GM21723 (cell line): ENCODE data around the gene PRR18.
"Not testable (repeated sequence)": the region's sequence is repeated elsewhere in the genome, so short reads cannot be mapped to it uniquely, and the experiment has no call there.

Experiments
- ATAC-seq: cut with Tn5 transposase; IDR thresholded peaks from one replicate; pipeline ENCODE4 v1.9.1; 2021; ENCODE audit warnings: mild to moderate bottlenecking, moderate library complexity; ENCODE audit not compliant: unreplicated experiment

Gene PRR18, protein sequence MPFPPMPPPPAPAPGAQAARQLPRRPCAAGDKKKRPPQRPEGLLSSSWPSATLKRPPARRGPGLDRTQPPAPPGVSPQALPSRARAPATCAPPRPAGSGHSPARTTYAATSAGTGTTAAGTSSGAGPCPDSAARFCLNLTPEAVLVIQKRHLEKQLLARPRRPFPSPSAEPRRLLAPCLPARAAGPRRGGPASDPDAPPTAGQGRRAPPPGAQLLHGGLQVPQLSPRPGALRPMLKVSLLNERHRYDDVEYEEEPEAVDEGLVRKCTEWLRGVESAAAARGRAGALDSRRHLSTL

GRCh38 chr6:166308033-166308768, at the start of gene PRR18:
Gene PRR18 (minus strand): TSS chr6:166308392. CDS start chr6:166308142, 250 bp downstream.
- ATAC-seq: peak; percentile 49

DNA sequence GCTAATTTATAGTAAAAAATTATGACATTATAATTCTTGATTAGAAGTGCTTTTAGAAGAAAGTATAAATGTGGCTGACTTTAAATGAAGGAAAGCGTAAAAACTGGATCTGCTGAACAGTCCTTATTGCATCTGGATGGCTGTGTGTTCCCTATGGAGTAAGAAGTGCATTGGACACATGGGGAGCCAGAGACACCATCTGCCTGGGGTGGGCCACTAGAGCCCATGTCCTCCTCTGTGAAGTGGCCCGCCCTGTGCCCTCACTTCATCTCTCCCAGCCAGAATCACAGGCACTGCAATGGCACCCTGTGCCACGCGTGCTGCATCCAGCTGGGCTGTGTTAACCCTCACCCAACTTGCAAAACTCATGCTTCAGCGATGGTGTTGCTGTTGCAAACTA, 47.4 kb upstream of the PRR18 start:
- ATAC-seq: no peak

- ATAC-seq: no peak
Measured at GRCh38 chr6:166354965-166355364, 46.8 kb upstream of the PRR18 start.

DNA sequence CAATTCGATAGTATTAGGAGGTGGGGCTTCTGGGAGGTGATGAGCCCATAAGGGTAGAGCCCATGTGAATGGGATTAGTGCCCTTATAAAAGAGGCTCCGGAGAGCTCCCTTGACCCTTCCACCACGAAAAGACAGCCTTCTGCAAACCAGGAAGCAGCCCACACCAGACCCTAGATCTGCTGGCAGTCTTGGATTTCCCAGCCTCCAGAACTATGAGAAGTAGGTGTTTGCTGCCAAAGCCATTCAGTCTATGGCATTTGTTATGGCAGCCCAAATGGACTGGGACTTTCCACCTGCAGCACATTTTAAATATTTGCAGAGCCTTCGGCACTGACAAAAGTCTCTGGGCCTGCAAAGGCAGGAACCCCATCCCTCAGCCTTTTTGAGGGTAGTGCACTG, 46.0 kb upstream of the PRR18 start:
- no peak for ATAC-seq

DNA sequence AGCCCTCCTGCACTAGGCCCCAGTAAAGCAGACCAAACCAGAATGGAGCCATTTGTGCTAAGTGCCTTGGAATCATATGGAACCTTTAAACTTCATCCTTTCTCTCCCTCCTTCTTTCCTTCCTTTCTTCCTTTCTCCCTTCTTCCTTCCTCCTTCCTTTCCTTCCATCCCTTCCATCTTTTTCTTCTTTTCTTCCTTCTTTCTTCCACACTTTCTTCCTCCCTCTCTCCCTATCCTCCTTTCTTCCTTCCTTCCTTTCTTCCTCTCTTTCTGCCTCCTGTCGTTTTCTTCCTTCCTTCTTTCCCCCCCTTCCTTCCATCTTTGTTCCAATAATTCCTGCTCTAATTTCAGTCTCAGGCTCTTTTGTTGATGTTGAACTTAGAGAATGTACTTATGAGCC, 45.3 kb upstream of the PRR18 start:
- no peak for ATAC-seq

DNA sequence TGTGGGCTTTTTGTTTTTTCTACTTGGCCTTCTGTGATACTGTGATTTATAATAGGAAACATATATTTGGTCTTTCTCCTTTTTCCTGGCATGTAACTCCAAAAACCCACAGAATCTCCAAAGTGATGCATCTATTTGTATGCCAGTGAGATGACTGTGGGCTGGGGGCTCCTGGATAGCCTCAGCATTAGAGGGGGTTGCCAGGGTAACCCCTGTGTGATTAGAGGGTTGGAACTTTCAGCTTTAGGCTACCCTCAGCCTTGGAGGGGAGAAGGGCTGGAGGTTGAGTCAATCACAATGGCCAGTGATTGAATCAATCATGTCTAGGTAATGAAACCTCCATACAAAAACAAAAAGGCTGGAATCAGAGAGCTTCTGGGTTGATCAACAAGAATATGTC, 44.7 kb upstream of the PRR18 start:
- no peak for ATAC-seq

DNA sequence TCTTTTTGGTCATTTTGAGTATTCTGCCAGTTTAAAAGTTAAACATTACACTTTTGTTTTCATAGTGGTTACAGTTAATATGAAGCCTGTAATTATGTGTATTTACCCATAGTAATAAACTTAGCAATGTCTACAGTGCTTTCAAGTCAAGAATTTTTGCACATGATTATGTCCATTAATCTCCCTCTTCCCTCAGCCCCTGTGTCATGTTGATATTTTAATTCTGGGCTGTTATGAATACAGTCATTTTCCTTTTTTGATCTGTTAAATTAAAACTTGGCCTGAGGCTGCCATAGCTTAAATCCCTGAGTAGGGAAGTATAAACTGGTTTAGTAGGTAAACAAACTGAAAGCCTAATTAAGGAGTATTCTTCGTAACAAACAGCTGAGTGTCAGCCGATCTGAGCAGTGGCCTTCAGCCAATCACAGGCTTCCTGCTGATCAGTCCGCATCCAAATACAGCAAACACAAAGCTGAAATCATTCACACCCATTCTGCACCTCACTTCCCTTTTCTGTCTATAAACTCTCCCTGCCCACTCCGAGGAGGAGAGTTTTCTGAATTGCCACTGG, 43.6 kb upstream of the PRR18 start:
- ATAC-seq: peak; percentile 97

DNA sequence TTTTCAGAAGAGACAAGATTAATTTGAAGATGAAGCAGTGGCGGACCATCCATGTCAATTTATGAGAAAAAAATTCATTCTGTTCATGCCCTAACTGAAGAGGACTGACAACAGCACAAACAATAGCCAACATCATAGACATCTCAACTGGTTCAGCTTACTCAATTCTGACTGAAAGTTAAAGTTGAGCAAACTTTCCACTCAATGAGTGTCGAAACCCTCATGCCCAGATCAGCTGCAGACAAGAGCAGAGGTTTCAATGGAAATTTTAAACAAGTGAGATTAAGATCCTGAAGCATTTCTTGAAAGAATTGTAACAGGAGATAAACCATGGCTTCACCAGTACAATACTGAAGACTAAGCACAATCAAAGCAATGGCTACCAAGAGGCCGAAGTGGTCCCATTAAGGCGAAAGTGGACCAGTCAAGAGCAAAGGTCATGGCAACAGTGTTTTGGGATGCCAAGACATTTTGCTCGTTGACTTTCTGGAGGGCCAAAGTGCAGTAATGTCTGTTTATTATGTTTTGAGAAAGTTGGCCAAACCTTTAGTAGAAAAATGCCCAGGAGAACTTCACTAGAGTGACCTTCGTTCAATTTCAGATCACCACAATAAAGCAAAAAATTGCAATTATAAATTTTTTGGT, 40.2 kb upstream of the PRR18 start:
- no peak for ATAC-seq

GRCh38 chr6:166346965-166347364, 38.8 kb upstream of the PRR18 start:
- ATAC-seq: no peak

DNA sequence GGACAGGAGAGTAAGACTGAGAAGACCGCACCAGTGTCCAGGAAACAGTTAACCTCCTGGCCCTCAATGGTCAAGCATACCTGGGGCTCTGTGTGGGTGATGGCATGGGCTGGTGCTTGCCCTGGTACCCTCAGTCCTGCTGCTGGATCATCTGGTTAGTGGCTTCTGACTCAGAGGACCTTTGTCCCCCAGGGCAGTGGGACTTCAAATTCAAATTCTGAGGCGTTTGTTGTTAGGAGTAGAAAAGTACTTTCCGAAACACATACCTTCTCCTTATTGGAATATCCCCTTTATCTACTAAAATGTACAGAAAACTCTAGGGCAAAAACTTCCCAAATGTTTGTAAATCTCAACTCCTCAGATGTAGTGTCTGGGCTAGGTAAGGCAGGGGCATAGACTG, 38.3 kb upstream of the PRR18 start:
- no peak for ATAC-seq

DNA sequence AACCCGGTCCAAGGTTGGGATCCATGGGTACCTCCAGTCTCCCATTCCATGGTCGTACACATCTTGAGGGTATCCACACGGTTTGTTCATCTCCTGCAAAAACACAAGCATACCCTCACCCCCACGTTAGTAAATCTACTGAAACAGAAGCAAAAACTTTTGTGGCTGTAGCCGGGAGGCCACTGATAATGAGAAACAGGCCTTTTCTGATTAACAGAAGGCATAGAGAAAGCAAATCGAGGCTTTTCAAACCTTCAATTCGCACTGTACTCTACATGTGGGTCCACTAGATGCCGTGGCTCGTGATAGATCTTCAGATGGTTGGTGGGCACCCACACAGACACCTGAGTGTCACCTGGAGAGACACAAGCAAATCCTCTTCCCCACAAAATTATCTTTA, 37.5 kb upstream of the PRR18 start:
- ATAC-seq: not testable (repeated sequence)

DNA sequence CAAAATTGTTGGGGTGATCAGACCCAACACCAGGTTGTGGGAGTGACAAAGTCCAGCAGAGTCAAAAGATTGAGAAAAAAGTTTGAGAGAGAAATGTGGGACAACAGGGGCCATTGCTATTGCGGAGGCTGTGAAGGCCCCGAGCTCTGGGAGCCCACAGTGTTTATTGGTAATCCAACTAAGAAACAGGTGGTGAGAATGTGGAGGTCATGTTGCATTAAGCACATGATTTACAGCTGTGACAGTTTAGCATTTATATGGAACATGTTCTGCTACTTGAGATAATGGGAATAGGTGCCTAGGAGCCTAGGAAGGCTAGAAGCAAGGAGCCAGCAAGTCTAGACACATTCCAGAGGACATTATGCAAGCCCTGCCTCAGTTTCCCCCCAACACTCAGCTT, 36.7 kb upstream of the PRR18 start:
- ATAC-seq: not testable (repeated sequence)

- no peak for ATAC-seq
Measured at GRCh38 chr6:166344240-166344639, 36.0 kb upstream of the PRR18 start.

DNA sequence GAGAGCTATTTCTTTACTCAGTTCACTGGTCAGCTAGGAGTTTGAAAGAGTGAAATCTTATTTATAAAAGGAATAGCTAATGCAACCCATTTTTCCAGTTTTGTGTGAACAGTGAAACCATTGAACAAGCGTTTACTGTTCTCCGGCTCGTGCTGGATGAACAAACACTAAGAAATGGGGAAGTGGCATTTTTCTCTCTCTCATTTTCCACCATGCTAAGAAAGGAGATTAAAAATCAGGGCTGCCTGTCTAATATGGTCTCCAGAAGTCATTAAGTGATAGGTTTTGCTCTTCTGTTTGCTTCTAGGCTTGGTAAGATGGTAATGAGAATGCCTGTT, 34.9 kb upstream of the PRR18 start:
- ATAC-seq: peak; percentile 35

DNA sequence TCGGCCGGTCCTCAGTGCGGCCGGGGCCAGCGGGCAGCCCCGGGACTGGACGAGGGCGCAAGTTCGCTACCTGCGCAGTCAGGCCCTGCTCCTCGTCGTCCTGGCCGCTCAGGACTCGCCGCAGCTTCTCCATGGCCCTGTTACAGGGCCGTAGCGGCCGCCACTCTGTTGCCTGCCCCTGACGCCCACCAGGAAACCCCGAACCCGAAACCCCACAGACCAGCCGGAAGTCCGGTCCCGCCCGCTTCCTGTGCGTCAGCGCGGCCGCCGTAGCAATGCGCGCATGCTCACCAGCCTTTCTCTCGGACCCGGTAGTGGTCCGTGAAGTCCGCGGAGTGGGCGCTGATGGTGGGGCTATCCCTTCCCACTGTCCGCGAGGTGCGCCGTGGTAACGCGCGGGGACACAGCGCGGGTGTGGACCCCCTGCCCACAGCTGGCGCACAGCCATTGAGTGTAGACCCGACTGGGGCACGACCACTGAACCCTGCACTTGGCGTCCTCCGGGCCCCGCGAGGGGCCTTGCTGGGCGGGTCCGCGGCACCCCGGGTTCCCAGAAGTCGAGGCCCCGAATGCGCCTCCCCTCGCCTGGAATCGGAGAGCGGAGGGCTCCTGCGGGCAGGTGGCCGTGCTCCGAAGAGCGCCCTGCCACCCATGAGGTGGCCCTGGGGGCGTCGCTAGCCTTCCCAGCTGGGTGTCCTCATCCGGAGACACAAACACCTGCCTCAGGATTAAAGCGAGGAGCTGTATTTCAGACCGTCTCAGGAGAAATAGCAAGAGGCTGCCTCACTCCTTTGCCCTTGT, 34.4 kb upstream of the PRR18 start, which contains the start of gene SFT2D1:
Gene SFT2D1, minus strand, starts transcription at position 197 of the 801 bp plus-strand sequence. Its CDS starts 64 bp downstream, at position 133.
- peak; percentile 94 for ATAC-seq

DNA sequence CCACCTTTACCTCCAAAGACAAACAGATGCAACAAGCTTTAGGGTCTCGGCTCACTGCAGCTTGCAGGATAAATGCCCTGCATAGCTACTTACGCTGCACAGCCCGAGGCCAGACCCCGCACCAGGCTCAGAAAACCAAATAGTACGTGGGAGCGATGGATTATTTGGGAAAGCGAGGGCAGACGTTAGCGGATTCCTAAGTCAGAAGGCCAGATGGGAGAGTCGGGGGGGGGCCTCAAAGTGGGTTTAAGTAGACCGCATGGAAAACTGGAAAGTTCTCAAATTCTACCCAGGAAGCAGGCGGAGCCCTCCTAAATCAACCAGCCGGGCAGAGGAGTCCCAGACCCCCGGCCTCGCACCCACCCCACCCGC, 33.8 kb upstream of the PRR18 start:
- ATAC-seq: peak; percentile 1

DNA sequence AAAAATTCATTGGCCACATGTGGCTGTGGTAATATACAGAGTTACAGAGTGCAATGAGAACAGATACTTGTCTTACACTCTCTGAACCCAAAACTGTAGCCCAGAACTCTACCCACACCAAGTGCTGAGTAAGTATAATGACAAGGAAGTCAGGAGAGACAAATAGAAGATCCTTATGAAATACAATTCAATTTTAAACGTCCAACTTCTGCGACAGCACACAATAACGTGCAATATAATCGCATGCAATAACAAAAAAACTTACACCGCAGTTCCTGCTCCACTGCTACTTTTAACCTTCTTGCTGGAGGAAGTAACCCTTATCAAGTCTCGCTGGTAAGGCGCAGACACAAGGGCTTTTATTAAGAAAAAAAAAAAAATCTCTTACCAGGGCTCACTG, 33.3 kb upstream of the PRR18 start:
- ATAC-seq: no peak

DNA sequence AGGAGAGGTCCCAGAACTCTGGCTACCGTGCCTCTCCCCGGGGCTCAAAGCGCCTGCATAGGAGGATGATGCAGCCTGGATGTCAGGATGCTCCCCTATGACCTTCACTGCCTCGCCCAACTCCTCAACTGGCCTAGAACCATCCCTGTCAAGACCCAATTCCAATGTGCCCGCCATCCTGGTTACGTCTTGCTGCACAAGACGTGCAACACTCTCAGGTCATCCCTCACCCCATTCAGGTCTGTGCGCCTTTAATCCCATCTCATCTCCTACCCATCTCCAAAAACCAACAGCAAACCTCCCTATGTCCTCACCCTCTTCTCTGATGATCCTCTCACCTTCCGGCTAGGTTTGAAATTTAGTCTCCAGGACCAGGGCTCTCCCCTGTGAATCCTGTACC, 30.7 kb upstream of the PRR18 start:
- no peak for ATAC-seq

DNA sequence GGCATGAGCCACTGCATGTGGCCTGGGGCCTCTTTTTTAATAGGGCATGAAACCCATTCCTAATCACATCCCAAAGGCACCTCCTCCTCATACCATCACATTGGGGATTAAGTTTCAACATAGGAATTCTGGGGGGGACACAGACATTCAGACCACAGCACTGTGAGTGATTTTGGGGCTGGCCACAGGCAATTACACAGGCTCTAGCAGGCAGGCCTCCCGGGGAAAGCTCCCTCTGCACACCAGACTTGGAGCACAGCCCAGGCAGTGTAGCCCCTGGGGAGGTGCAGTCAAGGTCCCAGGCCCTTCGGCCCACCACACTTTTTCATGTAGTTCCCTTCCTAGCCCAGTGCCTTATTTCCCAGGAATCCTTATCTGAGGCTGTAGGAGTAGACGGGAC, 28.7 kb upstream of the PRR18 start:
- no peak for ATAC-seq

DNA sequence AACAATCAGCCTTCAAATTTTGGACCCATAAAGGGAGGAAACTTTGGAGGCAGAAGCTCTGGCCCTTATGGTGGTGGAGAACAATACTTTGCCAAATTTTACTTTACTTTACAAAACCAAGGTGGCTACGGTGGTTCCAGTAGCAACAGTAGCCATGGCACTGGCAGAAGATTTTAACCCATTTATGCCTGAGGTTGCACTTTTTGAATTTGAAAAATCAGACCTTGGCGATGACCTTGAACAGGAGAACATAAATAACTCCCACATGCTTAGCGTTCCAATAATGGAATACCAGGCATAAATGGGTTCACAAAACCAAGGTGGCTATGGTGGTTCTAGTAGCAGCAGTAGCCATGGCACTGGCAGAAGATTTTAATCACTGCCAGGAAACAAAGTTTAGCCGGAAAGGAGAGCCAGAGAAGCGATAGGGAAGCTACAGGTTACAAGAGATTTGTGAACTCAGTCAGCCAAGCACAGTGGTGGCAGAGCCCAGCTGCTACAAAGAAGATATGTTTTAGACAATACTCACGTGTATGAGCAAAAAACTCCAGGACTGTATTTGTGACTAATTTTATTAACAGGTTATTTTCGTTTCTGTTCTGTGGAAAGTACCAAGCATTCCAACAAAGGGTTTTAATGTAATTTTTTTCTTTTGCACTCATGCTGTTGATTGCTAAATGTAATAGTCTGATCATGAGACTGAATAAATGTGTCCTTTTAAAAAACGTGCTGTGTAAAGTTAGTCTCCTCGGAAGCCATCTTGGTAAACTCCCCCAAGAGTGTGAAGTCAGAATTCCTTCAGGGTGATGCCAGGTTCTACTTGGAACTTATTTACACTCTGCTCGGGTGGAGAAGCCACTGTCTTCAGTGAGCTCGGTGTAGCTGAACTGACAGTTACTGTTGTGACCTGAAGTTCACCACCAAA, 27.4 kb upstream of the PRR18 start:
- ATAC-seq: peak; percentile 46
